HepG2 (cell line): ENCODE results near the gene MEIS3. TPM values are rescaled to one million over a fixed set of nuclear protein-coding genes. Genes with fewer than 3 reads are reported as not detected.

ENCODE experiments used
- CBX5 ChIP-seq: sonication (generic); formaldehyde crosslinking; IDR thresholded peaks from 2 replicates; pipeline ENCODE4 v1.4.0; 2020; ENCODE audit warnings: missing genetic modification reagents, borderline replicate concordance
- HOXA7 ChIP-seq: sonication (generic); formaldehyde crosslinking; IDR thresholded peaks from 2 replicates; pipeline ENCODE4 v1.8.1; 2022; ENCODE audit warnings: mild to moderate bottlenecking, missing genetic modification reagents, moderate library complexity
- JUNB ChIP-seq: sonication (generic); formaldehyde crosslinking; IDR thresholded peaks from 2 replicates; pipeline ENCODE4 v1.8.0; 2022; ENCODE audit warnings: missing genetic modification reagents, mild to moderate bottlenecking, borderline replicate concordance
- PRDM4 ChIP-seq: sonication (generic); formaldehyde crosslinking; IDR thresholded peaks from 2 replicates; pipeline ENCODE4 v1.9.0; 2021; ENCODE audit warnings: missing genetic modification reagents, borderline replicate concordance
- SIX1 ChIP-seq: sonication (generic); formaldehyde crosslinking; IDR thresholded peaks from 2 replicates; pipeline ENCODE4 v1.4.0; 2020; ENCODE audit warnings: missing genetic modification reagents, borderline replicate concordance
- STAG1 ChIP-seq: sonication (generic); formaldehyde crosslinking; IDR thresholded peaks from 2 replicates; pipeline ENCODE4 v1.4.0; 2020; ENCODE audit warnings: missing genetic modification reagents
- TFDP1 ChIP-seq: IDR thresholded peaks from 2 replicates; pipeline ENCODE4 v1.6.1; 2016; ENCODE audit warnings: missing compliant biosample characterization, missing genetic modification reagents, borderline replicate concordance
- WIZ ChIP-seq: sonication (generic); formaldehyde crosslinking; IDR thresholded peaks from 2 replicates; pipeline ENCODE4 v1.5.1; 2020; ENCODE audit warnings: mild to moderate bottlenecking, missing genetic modification reagents
- ZNF275 ChIP-seq: sonication (generic); formaldehyde crosslinking; IDR thresholded peaks from 2 replicates; pipeline ENCODE4 v1.8.0; 2022; ENCODE audit warnings: missing genetic modification reagents, mild to moderate bottlenecking, inconsistent platforms, borderline replicate concordance
- ZNF296 ChIP-seq: sonication (generic); formaldehyde crosslinking; conservative IDR thresholded peaks from 2 replicates; pipeline ENCODE4 v1.5.0; 2020; ENCODE audit warnings: mild to moderate bottlenecking, missing genetic modification reagents
- ZNF34 ChIP-seq: sonication (generic); formaldehyde crosslinking; IDR thresholded peaks from 2 replicates; pipeline ENCODE4 v1.4.0; 2020; ENCODE audit warnings: mild to moderate bottlenecking, missing genetic modification reagents, borderline replicate concordance
- ZNF674 ChIP-seq: sonication (generic); formaldehyde crosslinking; IDR thresholded peaks from 2 replicates; pipeline ENCODE4 v1.5.0; 2020; ENCODE audit warnings: low read depth, mild to moderate bottlenecking, missing genetic modification reagents
- ZNF687 ChIP-seq: sonication (generic); formaldehyde crosslinking; IDR thresholded peaks from 2 replicates; pipeline ENCODE4 v1.5.1; 2020; ENCODE audit warnings: mild to moderate bottlenecking, missing genetic modification reagents, moderate library complexity
- ZNF724P ChIP-seq: sonication (generic); formaldehyde crosslinking; IDR thresholded peaks from 2 replicates; pipeline ENCODE4 v1.8.0; 2022; ENCODE audit warnings: missing genetic modification reagents, borderline replicate concordance
- polyA plus RNA-seq, 8 experiments: library from polyadenylated mRNA; depleted of rRNA in 3 of 8; stranded (reverse) in 7 of 8; unstranded in 1 of 8; fragments of >200 nt; fragmentation: Illumina TruSeq in 4 of 8; extraction: Trizol in 4 of 8; gene quantifications; 2 replicates each; pipeline versions ENCODE4 v1.2.1 to v1.2.3, GENCODE V29; 2011 to 2016; ENCODE audit warnings: low read depth in 4 of 8, missing spikeins in 1 of 8, mixed read lengths in 1 of 8; ENCODE audit not compliant: insufficient read depth in 1 of 8
- total RNA-seq, 5 experiments: library from RNA; depleted of rRNA; stranded (reverse); fragments of >200 nt; fragmentation: Illumina TruSeq; extraction: Trizol; gene quantifications; 2 replicates each; pipeline ENCODE4 v1.2.3, GENCODE V29; 2016; ENCODE audit warnings: low read depth in 1 of 5
- TF ChIP-seq, protein P1 (sequence below): sonication (generic); formaldehyde crosslinking; IDR thresholded peaks from 2 replicates; pipeline ENCODE4 v1.4.0; 2020; ENCODE audit warnings: missing genetic modification reagents, borderline replicate concordance

MEIS3 gene
- total and polyA plus RNA-seq, 2 of the 13 experiments (the other 11 are each of a cell fraction or from before 2014, with no cell fraction given), result 0.09 to 0.70 TPM

GRCh38 chr19:47427241-47428176 is 8.2 kb upstream of the MEIS3 start (continued):
- TF ChIP-seq TFDP1 (CRISPR knock-in tag) (no peak), ZNF724P (no peak), ZNF687 (CRISPR knock-in tag) (peak; percentile 19), WIZ (CRISPR knock-in tag) (no peak), PRDM4 (CRISPR knock-in tag) (no peak), ZNF296 (CRISPR knock-in tag) (no peak), STAG1 (CRISPR knock-in tag) (peak; percentile 80), HOXA7 (CRISPR knock-in tag) (no peak), ZNF275 (no peak), ZNF674 (CRISPR knock-in tag) (no peak), CBX5 (0 out of 2 replicates have a peak, but pooled peaks have one; percentile 20), SIX1 (CRISPR knock-in tag) (no peak), ZNF34 (no peak), JUNB (CRISPR knock-in tag) (0 out of 2 replicates have a peak, but pooled peaks have one; percentile 26)
- TF ChIP-seq, protein P1, sequence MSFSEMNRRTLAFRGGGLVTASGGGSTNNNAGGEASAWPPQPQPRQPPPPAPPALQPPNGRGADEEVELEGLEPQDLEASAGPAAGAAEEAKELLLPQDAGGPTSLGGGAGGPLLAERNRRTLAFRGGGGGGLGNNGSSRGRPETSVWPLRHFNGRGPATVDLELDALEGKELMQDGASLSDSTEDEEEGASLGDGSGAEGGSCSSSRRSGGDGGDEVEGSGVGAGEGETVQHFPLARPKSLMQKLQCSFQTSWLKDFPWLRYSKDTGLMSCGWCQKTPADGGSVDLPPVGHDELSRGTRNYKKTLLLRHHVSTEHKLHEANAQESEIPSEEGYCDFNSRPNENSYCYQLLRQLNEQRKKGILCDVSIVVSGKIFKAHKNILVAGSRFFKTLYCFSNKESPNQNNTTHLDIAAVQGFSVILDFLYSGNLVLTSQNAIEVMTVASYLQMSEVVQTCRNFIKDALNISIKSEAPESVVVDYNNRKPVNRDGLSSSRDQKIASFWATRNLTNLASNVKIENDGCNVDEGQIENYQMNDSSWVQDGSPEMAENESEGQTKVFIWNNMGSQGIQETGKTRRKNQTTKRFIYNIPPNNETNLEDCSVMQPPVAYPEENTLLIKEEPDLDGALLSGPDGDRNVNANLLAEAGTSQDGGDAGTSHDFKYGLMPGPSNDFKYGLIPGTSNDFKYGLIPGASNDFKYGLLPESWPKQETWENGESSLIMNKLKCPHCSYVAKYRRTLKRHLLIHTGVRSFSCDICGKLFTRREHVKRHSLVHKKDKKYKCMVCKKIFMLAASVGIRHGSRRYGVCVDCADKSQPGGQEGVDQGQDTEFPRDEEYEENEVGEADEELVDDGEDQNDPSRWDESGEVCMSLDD (CRISPR knock-in tag), result no peak
